CD14-positive monocyte (primary cell): ENCODE measurements around the gene FOXB2. TPM values are rescaled to one million over a fixed set of nuclear protein-coding genes. Genes with fewer than 3 reads are reported as not detected.

Experiments used
- DNase-seq, 3 donors: peaks; one replicate each; pipeline ENCODE4 v3.0.0-alpha.2; 2011 to 2022
- H2AFZ ChIP-seq: 2 replicates; pipeline ENCODE4 v1.6.0; 2012; ENCODE audit warnings: mild to moderate bottlenecking, low read depth, low read length, inconsistent platforms; ENCODE audit not compliant: insufficient read depth, poor library complexity, severe bottlenecking
- H3K27ac ChIP-seq, 2 donors: 1 replicate in 1 of 2; 2 replicates in 1 of 2; pipeline ENCODE4 v1.5.1; 2012 to 2013; ENCODE audit warnings: low read length in 2 of 2, control low read depth in 1 of 2, inconsistent platforms in 1 of 2, low read depth in 1 of 2, mild to moderate bottlenecking in 1 of 2
- H3K27me3 ChIP-seq, 2 donors: one replicate each; pipeline versions ENCODE4 v1.6.0 to v1.6.1; 2011 to 2013; ENCODE audit warnings: low read length in 2 of 2; ENCODE audit not compliant: control insufficient read depth in 2 of 2, insufficient read depth in 2 of 2
- H3K36me3 ChIP-seq, 2 donors: replicated peaks in 1 of 2; 1 replicate in 1 of 2; 2 replicates in 1 of 2; pipeline versions ENCODE4 v1.5.1 to v1.6.1; 2012 to 2013; ENCODE audit warnings: low read length in 2 of 2, control low read depth in 1 of 2, inconsistent platforms in 1 of 2, mild to moderate bottlenecking in 1 of 2; ENCODE audit not compliant: insufficient read depth in 2 of 2, control insufficient read depth in 1 of 2
- H3K4me1 ChIP-seq, 2 donors: 1 replicate in 1 of 2; 2 replicates in 1 of 2; pipeline versions ENCODE4 v1.5.1 to v1.6.1; 2012 to 2013; ENCODE audit warnings: low read length in 2 of 2, control low read depth in 1 of 2, inconsistent platforms in 1 of 2, mild to moderate bottlenecking in 1 of 2, moderate library complexity in 1 of 2; ENCODE audit not compliant: insufficient read depth in 2 of 2, control insufficient read depth in 1 of 2
- H3K4me2 ChIP-seq: replicated peaks from 2 replicates; pipeline ENCODE3; 2012; ENCODE audit warnings: low read length, moderate library complexity, mild to moderate bottlenecking; ENCODE audit not compliant: poor library complexity, severe bottlenecking; ENCODE audit errors: extremely low read depth
- H3K4me3 ChIP-seq, 3 experiments: fragments of 200-600 bp in 1 of 3; sonication (generic) in 1 of 3; replicated peaks in 1 of 3; 1 replicate in 2 of 3; 2 replicates in 1 of 3; pipeline ENCODE4 v1.5.1; 2011 to 2013; ENCODE audit warnings: low read length in 3 of 3, mild to moderate bottlenecking in 3 of 3, control low read depth in 2 of 3, low read depth in 2 of 3, inconsistent platforms in 1 of 3, moderate library complexity in 1 of 3
- H3K79me2 ChIP-seq: 2 replicates; pipeline ENCODE4 v1.6.0; 2012; ENCODE audit warnings: mild to moderate bottlenecking, control low read depth, inconsistent platforms, low read length, moderate library complexity; ENCODE audit not compliant: insufficient read depth
- H3K9ac ChIP-seq: 2 replicates; pipeline ENCODE4 v1.6.0; 2017; ENCODE audit warnings: low read length, mild to moderate bottlenecking; ENCODE audit not compliant: insufficient read depth, poor library complexity, severe bottlenecking
- H3K9me3 ChIP-seq, 2 donors: replicated peaks in 1 of 2; 1 replicate in 1 of 2; 2 replicates in 1 of 2; pipeline versions ENCODE4 v1.5.1 to v1.6.1; 2012 to 2013; ENCODE audit warnings: low read length in 2 of 2, control low read depth in 1 of 2; ENCODE audit not compliant: control insufficient read depth in 1 of 2, insufficient read depth in 1 of 2
- H4K20me1 ChIP-seq: 2 replicates; pipeline ENCODE4 v1.6.0; 2012; ENCODE audit warnings: mild to moderate bottlenecking, low read length, control low read depth, moderate library complexity; ENCODE audit not compliant: insufficient read depth
- H3K27ac Mint-ChIP-seq, 7 donors: one replicate each; pipeline ENCODE4 v1.8.0; 2020; ENCODE audit warnings: mild to moderate bottlenecking in 7 of 7, mixed read lengths in 7 of 7, moderate library complexity in 6 of 7, inconsistent platforms in 2 of 7
- H3K27me3 Mint-ChIP-seq, 3 donors: one replicate each; pipeline ENCODE4 v1.8.0; 2021 to 2022; ENCODE audit warnings: low read depth in 3 of 3, mild to moderate bottlenecking in 3 of 3, mixed read lengths in 3 of 3, moderate library complexity in 3 of 3, inconsistent platforms in 1 of 3
- H3K36me3 Mint-ChIP-seq, 2 donors: one replicate each; pipeline ENCODE4 v1.8.0; 2020; ENCODE audit warnings: mixed read lengths in 2 of 2, inconsistent platforms in 1 of 2, mild to moderate bottlenecking in 1 of 2
- H3K4me1 Mint-ChIP-seq: one replicate; pipeline ENCODE4 v1.8.0; 2020; ENCODE audit warnings: mild to moderate bottlenecking, mixed read lengths
- H3K4me3 Mint-ChIP-seq, 2 donors: one replicate each; pipeline ENCODE4 v1.8.0; 2020; ENCODE audit warnings: mild to moderate bottlenecking in 2 of 2, mixed read lengths in 2 of 2, moderate library complexity in 1 of 2
- H3K9me3 Mint-ChIP-seq, 7 donors: one replicate each; pipeline ENCODE4 v1.8.0; 2020 to 2022; ENCODE audit warnings: mixed read lengths in 7 of 7, mild to moderate bottlenecking in 6 of 7, moderate library complexity in 6 of 7, inconsistent platforms in 2 of 7
- CTCF ChIP-seq: fragments of 200-600 bp; IDR thresholded peaks from one replicate; pipeline ENCODE4 v1.8.0; 2022; ENCODE audit warnings: antibody characterized with exemption, mild to moderate bottlenecking
- WGBS: methylation state at CpG from one replicate; pipeline ENCODE4 v1.1.5; 2013; ENCODE audit warnings: missing lambda C conversion rate; ENCODE audit not compliant: insufficient coverage; 5-methylcytosine and 5-hydroxymethylcytosine counted together
- intact Hi-C, 2 donors: fragments of 100-400 bp; cut with micrococcal nuclease; formaldehyde crosslinking; loops; one replicate each; pipeline versions ENCODE4 v1.15.0 to v1.15.1; 2023
- polyA plus RNA-seq, 3 donors: library from polyadenylated mRNA; depleted of rRNA in 1 of 3; unstranded in 2 of 3; stranded (reverse) in 1 of 3; fragments of 300-500 nt in 2 of 3; fragments of >200 nt in 1 of 3; fragmentation: Illumina TruSeq in 2 of 3; gene quantifications; 1 replicate in 2 of 3; 2 replicates in 1 of 3; pipeline ENCODE4 v1.2.3, GENCODE V29; 2012 to 2021

Gene FOXB2
- polyA plus RNA-seq, 3 donors, result not detected

- DNase-seq, result no peak
Observed at GRCh38 chr9:77015327-77016048, 4.0 kb upstream of the FOXB2 start.

GRCh38 chr9:77016121-77016525 lies 3.3 kb upstream of the FOXB2 start:
- no peak overlapping the region for H3K4me2 ChIP-seq
- no peaks in the 10 kb centered on the region for H3K36me3 ChIP-seq
- H4K20me1 ChIP-seq, result no peaks in the 10 kb centered on the region
- peak overlapping the region in 1 of 2 donors; percentile 86 for H3K4me3 Mint-ChIP-seq
- H3K9ac ChIP-seq, result no peak overlapping the region
- peaks cover 94 to 97% (median 96%) of the 10 kb centered on the region in 3 donors for H3K27me3 Mint-ChIP-seq
- H3K27ac ChIP-seq, result no peak overlapping the region
- no peak for TF ChIP-seq CTCF
- no peak for DNase-seq
- peaks cover 28% of the 10 kb centered on the region for H3K4me1 Mint-ChIP-seq
- H3K27me3 ChIP-seq, result peaks cover 79 to 95% of the 10 kb centered on the region in 2 donors
- under 1% methylated on average over 35 of the region's 37 CpGs for WGBS
- no peaks in the 10 kb centered on the region for H3K79me2 ChIP-seq
- peaks cover 0 to 23% (median 6%) of the 10 kb centered on the region in 7 donors for H3K9me3 Mint-ChIP-seq
- intact Hi-C loops, result no loop called here
- peaks cover 4 to 13% of the 10 kb centered on the region in 2 donors for H3K4me1 ChIP-seq
- H3K36me3 Mint-ChIP-seq, result peaks cover 0 to 9% of the 10 kb centered on the region in 2 donors
- H3K4me3 ChIP-seq, result no peak overlapping the region
- H3K27ac Mint-ChIP-seq, result no peak overlapping the region
- H3K9me3 ChIP-seq, result peaks cover 0 to 65% of the 10 kb centered on the region in 2 donors
- no peak overlapping the region for H2AFZ ChIP-seq

More at GRCh38 chr9:77015327-77016048, 4.0 kb upstream of the FOXB2 start:
- Mint-ChIP-seq H3K4me1 (peaks cover 23% of the 10 kb centered on the region), H3K4me3 (peak overlapping the region in 1 of 2 donors; percentile 86), H3K27me3 (peaks cover 93 to 96% (median 94%) of the 10 kb centered on the region in 3 donors), H3K9me3 (peaks cover 0 to 21% (median 6%) of the 10 kb centered on the region in 7 donors), H3K36me3 (peaks cover 0 to 9% of the 10 kb centered on the region in 2 donors), H3K27ac (no peak overlapping the region)
- no peak overlapping the region for H3K9ac ChIP-seq
- peaks cover 4 to 7% of the 10 kb centered on the region in 2 donors for H3K4me1 ChIP-seq
- H3K4me2 ChIP-seq, result no peak overlapping the region
- H4K20me1 ChIP-seq, result no peaks in the 10 kb centered on the region
- H2AFZ ChIP-seq, result no peak overlapping the region
- no peak for TF ChIP-seq CTCF
- H3K79me2 ChIP-seq, result no peaks in the 10 kb centered on the region
- no peaks in the 10 kb centered on the region for H3K36me3 ChIP-seq
- peaks cover 79 to 95% of the 10 kb centered on the region in 2 donors for H3K27me3 ChIP-seq
- 5% methylated on average over 25 of the region's 31 CpGs for WGBS
- intact Hi-C loops, result no loop called here
- H3K9me3 ChIP-seq, result peaks cover 0 to 61% of the 10 kb centered on the region in 2 donors
- no peak overlapping the region for H3K4me3 ChIP-seq
- H3K27ac ChIP-seq, result no peak overlapping the region
